Hindlimb muscle (tissue), 1 donor: Measurements from ENCODE around the gene WDR26. TPM values are rescaled to one million over a fixed set of nuclear protein-coding genes. Genes with fewer than 3 reads are reported as not detected.
"Not testable (repeated sequence)": the region's sequence is repeated elsewhere in the genome, so short reads cannot be mapped to it uniquely, and the experiment has no call there.

Source experiments
- DNase-seq: peaks from one replicate; pipeline ENCODE4 v3.0.0-alpha.2; 2013
- polyA plus RNA-seq: library from polyadenylated mRNA; unstranded; fragments of 120-200 nt; gene quantifications from one replicate; pipeline ENCODE4 v1.2.1, GENCODE V29; 2013; ENCODE audit not compliant: insufficient read length

The WDR26 gene
- polyA plus RNA-seq = 69.2 TPM

DNA sequence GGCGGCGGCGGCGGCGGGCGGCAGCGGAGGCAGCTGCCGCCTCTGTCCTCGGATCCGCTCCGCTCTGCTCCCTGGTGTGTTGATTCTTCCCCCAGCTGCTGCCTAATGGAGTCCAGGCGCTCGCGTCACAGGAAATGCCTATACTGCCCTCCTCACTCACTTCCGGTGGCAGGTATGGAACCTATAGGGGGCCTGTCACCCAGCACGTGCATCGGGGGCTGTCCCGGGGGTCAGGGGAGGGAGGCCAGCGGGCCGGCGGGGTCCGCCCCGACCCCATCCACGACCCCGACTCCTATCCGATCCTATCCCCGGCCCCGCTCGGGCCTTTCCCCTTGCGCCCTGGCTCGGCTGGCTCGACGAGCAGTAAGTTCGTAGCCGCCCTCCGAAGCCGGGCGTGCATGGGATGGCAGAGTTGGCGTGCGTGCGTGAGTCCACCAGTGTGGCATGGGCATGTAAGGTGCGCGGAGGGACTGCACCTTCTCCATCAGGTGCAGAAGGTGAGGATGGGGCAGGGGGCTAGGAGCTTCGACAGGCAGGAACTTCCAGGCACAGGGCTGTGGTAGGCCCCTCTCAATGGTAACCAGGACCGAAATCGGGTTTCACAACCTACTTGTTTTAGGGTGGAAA is at the start of gene WDR26:
Gene WDR26, minus strand, starts transcription at position 107 of the 627 bp plus-strand sequence.
- peak; percentile 87 for DNase-seq

DNA sequence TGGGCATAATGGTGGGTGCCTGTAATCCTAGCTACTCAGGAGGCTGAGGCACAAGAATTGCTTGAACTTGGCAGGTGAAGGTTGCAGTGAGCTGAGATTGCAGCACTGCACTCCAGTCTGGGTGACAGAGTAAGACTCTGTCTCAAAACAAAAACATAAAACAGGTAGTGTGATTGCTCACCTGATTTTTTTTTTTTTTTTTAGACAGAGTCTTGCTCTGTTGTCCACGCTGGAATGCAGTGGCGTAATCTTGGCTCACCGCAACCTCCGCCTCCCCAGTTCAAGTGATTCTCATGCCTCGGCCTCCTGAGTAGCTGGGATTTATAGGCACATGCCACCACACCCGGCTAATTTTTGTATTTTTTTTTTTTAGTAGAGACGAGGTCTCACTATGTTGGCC is 48.6 kb upstream of the WDR26 start:
- not testable (repeated sequence) for DNase-seq

DNA sequence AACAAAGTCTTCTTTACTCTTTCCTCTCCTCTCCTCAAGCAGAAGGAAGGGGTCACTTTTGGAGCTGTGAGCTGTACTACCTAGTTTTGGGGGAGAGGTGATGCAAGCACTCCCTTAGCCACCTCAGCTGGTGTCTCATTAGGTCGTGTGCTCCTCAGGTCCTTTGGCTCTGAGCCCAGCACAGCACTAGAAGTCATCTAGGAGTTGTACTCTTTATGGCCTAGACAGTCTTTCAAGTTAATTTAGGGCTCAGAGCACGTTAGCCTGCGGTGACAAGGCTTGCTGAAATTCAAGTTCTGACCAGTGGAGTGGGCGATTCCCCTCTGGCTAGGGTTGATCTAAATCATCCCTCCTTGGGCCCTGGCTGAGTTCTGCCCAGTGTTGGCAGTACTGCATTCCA is 48.0 kb upstream of the WDR26 start:
- DNase-seq = no peak

GRCh38 chr1:224481601-224482000 is 47.0 kb upstream of the WDR26 start:
- no peak for DNase-seq

DNA sequence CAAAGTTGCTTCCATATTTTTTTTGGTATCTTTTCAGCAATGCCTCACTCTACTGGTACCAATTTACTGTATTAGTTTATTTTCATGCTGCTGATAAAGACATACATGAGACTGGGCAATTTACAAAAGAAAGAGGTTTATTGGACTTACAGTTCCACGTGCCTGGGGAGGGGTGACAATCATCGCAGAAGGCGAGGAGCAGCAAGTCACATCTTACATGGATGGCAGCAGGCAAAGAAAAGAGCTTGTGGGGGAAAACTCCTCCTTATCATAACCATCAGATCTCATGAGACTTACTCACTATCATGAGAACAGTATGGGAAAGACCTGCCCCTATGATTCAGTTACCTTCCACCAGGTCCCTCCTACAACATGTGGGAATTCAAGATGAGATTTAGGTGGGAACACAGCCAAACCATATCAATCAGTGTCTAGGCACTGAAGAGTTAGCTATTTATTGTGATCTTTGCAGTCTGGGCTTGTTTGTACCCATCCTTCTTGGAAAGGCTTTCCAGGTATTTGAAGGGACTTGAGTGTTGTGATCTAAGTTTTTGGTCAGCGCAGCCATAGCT is 46.4 kb upstream of the WDR26 start:
- not testable (repeated sequence) for DNase-seq

- not testable (repeated sequence) for DNase-seq
These were observed 45.6 kb upstream of the WDR26 start for GRCh38 chr1:224480200-224480599.

GRCh38 chr1:224472806-224473205 is 38.2 kb upstream of the WDR26 start:
- no peak for DNase-seq

DNA sequence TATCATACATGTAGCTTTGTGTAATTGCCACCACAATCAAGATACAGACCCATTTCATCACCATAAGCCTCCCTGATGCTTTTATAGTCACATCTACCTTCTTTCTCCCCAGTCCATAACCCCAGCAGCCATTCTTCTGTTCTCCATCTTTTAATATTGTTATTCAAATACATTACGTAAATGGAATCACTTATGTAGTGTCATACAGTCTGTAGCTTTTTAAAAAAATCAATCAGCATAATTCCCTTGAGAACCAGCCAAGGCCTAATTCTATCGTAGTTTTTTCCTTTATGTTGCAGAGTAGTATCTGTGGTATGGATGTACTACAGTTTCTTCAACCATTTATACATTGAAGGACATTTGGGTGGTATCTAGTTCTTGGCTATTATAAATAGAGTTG is 31.6 kb upstream of the WDR26 start:
- no peak for DNase-seq

GRCh38 chr1:224459966-224460365 is 25.4 kb upstream of the WDR26 start:
- no peak for DNase-seq

GRCh38 chr1:224458996-224459395 is 24.4 kb upstream of the WDR26 start:
- no peak for DNase-seq

- DNase-seq = no peak
These were observed 23.7 kb upstream of the WDR26 start for GRCh38 chr1:224458296-224458695.

- DNase-seq = no peak
These were observed 23.2 kb upstream of the WDR26 start for GRCh38 chr1:224457782-224458144.

- no peak for DNase-seq
These were observed 22.0 kb upstream of the WDR26 start for GRCh38 chr1:224456637-224456953.

DNA sequence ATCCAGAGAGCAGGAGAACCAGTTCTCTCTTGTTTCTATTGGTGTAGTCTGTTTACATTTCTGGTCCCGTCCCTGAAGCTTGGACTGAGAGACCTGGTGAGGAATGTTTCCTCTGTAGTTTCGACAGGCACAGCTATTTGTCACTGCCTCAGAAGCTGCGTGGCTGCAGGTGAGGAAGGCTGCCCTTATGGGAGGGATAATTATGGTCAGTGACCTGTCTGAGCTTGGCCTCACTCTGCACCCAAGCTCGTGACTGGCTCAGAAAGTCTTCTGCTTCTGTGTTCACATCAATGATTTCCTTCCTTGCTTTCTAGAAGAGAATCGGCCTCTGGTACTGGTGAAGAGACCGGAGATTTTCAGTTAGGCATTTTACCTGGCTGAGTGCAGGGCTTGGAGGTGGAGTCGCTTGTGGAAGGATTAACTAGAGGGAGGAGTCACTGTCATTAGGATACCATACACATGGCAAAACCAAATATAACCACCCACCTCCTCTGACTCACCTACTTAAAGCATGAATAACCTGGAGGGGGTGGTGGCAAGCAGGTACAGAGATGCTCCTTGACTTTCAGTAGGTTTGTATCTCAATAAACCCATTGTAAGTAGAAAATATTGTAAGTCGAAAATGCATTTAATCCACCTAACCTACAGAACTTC is 19.9 kb upstream of the WDR26 start:
- DNase-seq = no peak

GRCh38 chr1:224450561-224451350 is 16.2 kb upstream of the WDR26 start:
- DNase-seq = no peak

GRCh38 chr1:224450159-224450558 is 15.6 kb upstream of the WDR26 start:
- no peak for DNase-seq

DNA sequence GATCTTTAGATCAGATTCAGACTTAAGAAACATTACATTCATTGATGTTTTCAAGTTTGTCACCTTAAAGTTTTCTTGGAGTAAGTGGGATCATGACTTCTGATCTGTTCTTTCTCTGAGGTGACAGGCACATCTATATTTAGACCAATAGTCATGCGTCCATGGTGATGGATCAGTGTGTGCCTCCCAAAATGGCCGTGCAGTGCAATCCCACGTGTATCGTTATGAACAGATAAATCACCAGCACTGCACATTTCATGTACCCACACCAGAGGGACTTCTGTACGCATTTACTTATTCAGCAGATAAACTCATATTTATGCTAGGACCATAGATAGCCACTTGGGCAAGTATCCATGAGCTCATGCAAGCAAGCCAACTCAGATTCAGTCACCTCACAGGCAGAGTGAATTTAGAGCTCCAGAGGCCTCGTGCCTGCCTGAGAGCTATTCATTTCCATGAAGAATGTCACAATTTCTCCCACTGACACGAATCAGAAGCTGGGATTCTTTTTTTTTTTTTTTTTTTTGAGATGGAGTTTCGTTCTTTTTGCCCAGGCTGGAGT is 13.9 kb upstream of the WDR26 start:
- DNase-seq = no peak

GRCh38 chr1:224447971-224448370 is 13.4 kb upstream of the WDR26 start:
- no peak for DNase-seq

DNA sequence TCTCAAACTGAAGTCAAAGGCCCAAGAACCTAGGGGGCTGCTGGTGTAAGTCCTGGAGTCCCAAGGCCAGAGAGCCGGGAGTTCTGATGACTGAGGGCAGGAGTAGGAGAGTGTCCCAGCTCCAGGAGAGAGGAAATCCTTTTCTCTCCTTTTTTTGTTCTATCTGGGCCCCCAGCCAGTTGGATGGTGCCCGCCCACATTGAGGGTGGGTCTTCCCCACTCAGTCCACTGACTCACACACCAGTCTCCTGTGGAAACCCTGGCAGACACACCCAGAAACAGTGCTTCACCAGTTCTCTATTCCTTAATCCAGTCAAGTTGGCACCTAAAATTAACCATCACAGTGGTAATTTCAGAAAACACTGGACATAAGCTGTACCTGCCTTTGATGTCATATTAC is 12.7 kb upstream of the WDR26 start:
- DNase-seq = no peak

- DNase-seq = no peak
These were observed 4.4 kb upstream of the WDR26 start for GRCh38 chr1:224438989-224439388.

DNA sequence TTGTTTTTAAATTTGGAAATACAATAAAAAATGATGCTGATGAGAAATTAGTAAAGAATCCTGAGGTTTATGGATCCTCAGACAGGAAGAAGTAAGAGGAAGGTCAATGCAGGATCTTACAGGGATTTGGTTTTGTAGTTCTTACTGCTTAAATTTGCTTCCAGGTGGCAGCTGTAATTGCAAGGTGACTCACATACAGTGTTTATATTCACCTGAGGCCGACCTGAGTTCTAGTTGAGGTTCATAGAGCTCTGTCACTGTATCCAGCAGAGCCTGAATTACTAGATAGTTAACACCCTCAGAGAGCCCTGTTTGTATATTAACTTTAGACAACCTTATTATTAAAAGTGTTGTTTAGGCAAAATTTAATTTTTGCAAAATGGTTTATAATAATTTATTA is 1.4 kb upstream of the WDR26 start:
- no peak for DNase-seq

DNA sequence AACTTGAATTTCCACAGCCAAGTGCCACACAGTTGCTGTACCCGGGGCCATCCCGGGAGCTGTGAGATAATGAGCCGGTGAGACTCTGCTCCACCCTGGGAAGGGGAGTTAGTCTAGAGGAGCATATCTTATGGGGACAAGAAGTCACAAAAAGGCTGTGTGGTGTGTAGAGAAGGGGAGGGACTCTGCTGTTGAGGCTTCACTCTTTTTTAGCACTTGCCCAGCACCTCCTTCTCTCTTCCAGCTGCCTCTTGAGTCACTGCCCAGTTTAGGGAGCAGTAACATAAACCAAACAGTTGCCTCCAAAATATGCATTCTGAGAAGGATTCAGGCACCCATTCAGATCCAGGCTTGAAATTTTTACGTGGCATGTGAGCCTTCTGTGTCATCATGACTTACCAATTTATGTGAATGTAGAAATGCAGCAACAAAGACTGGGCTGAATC is 744 bp upstream of the WDR26 start:
- peak; percentile 26 for DNase-seq
